Esophagus muscularis mucosa (tissue), 4 donors: ENCODE results near the gene CHRNA4. TPM values are rescaled to one million over a fixed set of nuclear protein-coding genes. Genes with fewer than 3 reads are reported as not detected.

Experiments
- DNase-seq: peaks from one replicate; pipeline ENCODE4 v3.0.0-alpha.2; 2017; ENCODE audit errors: extremely low spot score
- H3K27ac ChIP-seq, 4 donors: fragments of 200-600 bp; sonication (generic); replicated peaks in 1 of 4; 1 replicate in 3 of 4; 2 replicates in 1 of 4; pipeline ENCODE4 v1.5.1; 2016 to 2019; ENCODE audit warnings: mild to moderate bottlenecking in 1 of 4
- H3K27me3 ChIP-seq, 4 donors: fragments of 200-600 bp; sonication (generic); one replicate each; pipeline versions ENCODE4 v1.5.1 to v1.6.0; 2016 to 2019
- H3K36me3 ChIP-seq, 4 donors: fragments of 200-600 bp; sonication (generic); one replicate each; pipeline ENCODE4 v1.5.1; 2016 to 2019
- H3K4me1 ChIP-seq, 4 donors: fragments of 200-600 bp; sonication (generic); one replicate each; pipeline ENCODE4 v1.5.1; 2016 to 2019
- H3K4me3 ChIP-seq, 4 donors: fragments of 200-600 bp; sonication (generic); 1 replicate in 2 of 4; 2 replicates in 2 of 4; pipeline ENCODE4 v1.5.1; 2016 to 2019; ENCODE audit warnings: mild to moderate bottlenecking in 4 of 4, moderate library complexity in 1 of 4
- H3K9me3 ChIP-seq, 4 donors: fragments of 200-600 bp; sonication (generic); 1 replicate in 3 of 4; 2 replicates in 1 of 4; pipeline ENCODE4 v1.5.1; 2016 to 2019
- EP300 ChIP-seq: sonication (generic); formaldehyde crosslinking; IDR thresholded peaks from one replicate; pipeline ENCODE4 v1.6.1; 2017; ENCODE audit warnings: antibody characterized with exemption
- POLR2A ChIP-seq: fragments of 450-650 bp; IDR thresholded peaks from one replicate; pipeline ENCODE4 v1.6.1; 2017; ENCODE audit warnings: antibody characterized with exemption, moderate library complexity, mild to moderate bottlenecking, low read depth
- POLR2AphosphoS5 ChIP-seq, 2 donors: sonication (generic); formaldehyde crosslinking; IDR thresholded peaks; one replicate each; pipeline ENCODE4 v1.6.1; 2017; ENCODE audit warnings: antibody characterized with exemption in 2 of 2
- WGBS: methylation state at CpG from one replicate; pipeline ENCODE4 v1.1.5; 2018; 5-methylcytosine and 5-hydroxymethylcytosine counted together
- intact Hi-C: fragments of 100-400 bp; cut with DNase I; formaldehyde crosslinking; loops from one replicate; pipeline ENCODE4 v1.15.1; 2023
- total RNA-seq, 4 donors: library from RNA; depleted of rRNA; stranded (reverse); fragments of >200 nt; gene quantifications; one replicate each; pipeline versions ENCODE4 v1.1.0 to v1.2.1, GENCODE V29; 2016
- TF ChIP-seq, protein P1 (sequence below), 3 experiments: fragments of 200-600 bp in 2 of 3; fragments of 450-650 bp in 1 of 3; sonication (generic) in 2 of 3; IDR thresholded peaks; one replicate each; pipeline ENCODE4 v1.5.1; 2017 to 2019; ENCODE audit warnings: antibody characterized with exemption in 3 of 3, mild to moderate bottlenecking in 2 of 3, moderate library complexity in 1 of 3

Gene CHRNA4
- total RNA-seq, 4 donors from 2014 or later = not detected

DNA sequence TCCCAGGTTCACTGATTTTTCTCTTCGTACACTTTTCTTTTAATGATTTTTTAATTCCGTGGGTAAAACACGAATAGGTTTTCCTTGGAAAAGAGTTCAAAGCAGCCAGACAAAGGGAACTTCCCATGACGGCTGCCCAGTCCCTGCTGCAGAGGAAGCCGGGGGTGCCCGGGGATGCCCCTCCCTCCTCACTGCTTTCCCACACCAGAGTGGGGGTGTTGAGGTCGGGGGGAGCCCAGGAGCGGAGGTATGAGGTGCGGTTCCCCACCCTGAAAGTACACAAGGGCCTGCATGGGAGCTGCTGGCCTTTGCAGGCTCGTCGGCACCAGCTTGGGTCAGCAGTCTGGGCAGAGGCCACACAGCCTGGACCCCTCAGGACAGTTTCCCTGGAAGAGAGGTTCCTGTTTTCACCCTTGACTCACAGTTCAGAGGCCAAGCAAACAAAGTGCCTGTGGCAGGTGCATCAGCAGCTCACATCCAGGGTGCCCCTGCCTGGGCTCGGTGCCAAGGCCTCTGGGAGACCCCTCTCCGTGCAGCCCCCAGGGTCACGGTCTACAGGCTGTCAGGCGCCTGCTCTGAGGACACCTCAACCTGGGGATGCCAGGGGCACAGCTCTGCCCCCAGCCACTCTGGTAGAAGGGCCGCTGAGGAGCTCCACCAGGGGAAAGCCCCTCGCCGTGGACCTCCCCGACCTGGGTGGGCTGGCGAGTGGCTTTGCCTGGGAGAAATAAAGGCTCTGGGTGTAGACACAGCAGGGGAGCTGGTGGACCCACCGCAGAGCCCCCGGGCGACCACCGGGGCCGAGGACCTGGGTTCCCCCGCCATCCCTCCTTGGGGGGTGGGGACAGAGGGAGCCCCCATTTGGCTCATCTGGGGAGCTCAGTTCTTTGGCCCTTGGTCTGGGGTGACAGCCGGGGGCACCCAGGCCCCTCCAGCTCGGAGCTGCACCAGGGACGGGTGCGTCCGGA is 15.4 kb upstream of the CHRNA4 start:
- DNase-seq = no peak
- TF ChIP-seq, protein P1, sequence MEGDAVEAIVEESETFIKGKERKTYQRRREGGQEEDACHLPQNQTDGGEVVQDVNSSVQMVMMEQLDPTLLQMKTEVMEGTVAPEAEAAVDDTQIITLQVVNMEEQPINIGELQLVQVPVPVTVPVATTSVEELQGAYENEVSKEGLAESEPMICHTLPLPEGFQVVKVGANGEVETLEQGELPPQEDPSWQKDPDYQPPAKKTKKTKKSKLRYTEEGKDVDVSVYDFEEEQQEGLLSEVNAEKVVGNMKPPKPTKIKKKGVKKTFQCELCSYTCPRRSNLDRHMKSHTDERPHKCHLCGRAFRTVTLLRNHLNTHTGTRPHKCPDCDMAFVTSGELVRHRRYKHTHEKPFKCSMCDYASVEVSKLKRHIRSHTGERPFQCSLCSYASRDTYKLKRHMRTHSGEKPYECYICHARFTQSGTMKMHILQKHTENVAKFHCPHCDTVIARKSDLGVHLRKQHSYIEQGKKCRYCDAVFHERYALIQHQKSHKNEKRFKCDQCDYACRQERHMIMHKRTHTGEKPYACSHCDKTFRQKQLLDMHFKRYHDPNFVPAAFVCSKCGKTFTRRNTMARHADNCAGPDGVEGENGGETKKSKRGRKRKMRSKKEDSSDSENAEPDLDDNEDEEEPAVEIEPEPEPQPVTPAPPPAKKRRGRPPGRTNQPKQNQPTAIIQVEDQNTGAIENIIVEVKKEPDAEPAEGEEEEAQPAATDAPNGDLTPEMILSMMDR (IDR thresholded peaks at IDR 0.05) = no peak
- TF ChIP-seq POLR2AphosphoS5 (IDR thresholded peaks at IDR 0.05) = no peak
- TF ChIP-seq POLR2A = no peak
- TF ChIP-seq EP300 = no peak
- intact Hi-C loops = no loop called here
- Histone ChIP-seq H3K9me3 (no peaks in the 10 kb centered on the region), H3K4me3 (no peak overlapping the region), H3K4me1 (peaks cover 0 to 10% (median 0%) of the 10 kb centered on the region in 4 donors), H3K36me3 (no peaks in the 10 kb centered on the region), H3K27me3 (peaks cover 0 to 97% (median 11%) of the 10 kb centered on the region in 4 donors), H3K27ac (no peak overlapping the region)
- 41% methylated on average over 10 of the region's 31 CpGs for WGBS

DNA sequence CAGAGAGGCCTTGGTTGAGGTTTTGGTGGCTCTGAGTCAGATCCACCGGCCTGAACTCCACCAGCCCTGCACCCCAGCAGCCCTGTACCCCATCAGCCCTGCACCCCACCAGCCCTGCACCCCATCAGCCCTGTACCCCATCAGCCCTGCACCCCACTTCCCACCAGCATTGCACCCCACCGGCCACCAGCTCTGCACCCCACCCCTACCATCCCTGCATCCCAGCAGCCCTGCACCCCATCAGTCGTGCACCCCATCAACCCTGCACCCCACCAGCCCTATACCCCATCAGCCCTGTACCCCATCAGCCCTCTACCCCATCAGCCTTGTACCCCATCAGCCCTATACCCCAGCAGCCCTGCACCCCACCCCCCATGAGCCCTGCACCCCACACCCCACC is 14.3 kb upstream of the CHRNA4 start:
- no peak overlapping the region for H3K27ac ChIP-seq
- peaks cover 0 to 97% (median 11%) of the 10 kb centered on the region in 4 donors for H3K27me3 ChIP-seq
- no peaks in the 10 kb centered on the region for H3K36me3 ChIP-seq
- TF ChIP-seq POLR2AphosphoS5 (IDR thresholded peaks at IDR 0.05) = no peak
- TF ChIP-seq, protein P1 (IDR thresholded peaks at IDR 0.05) = no peak
- TF ChIP-seq POLR2A = no peak
- no peak for TF ChIP-seq EP300
- H3K9me3 ChIP-seq = no peaks in the 10 kb centered on the region
- DNase-seq = no peak
- intact Hi-C loops = no loop called here
- no peak overlapping the region for H3K4me3 ChIP-seq
- WGBS = 82% methylated on average over 2 of the region's 3 CpGs
- peaks cover 0 to 5% (median 2%) of the 10 kb centered on the region in 4 donors for H3K4me1 ChIP-seq

DNA sequence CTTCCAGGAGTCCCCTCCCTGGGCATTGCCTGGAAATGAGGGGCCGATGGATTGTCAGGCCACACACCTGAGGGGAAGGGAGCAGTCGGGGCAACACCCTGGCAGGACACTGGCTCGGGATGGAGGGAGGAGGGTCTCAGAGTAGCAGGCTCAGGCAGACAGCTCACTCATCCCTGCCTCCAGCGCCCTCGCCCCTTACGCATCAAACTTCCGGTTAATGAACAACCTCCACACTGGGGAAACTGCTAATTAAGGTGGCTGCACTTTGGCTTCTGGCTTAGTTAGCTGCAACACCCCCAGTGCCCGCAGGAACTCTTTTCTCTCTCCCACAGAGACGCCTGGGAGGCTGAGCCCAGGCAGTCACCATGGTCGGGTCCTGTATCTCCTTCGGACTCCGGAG is 13.4 kb upstream of the CHRNA4 start:
- intact Hi-C loops = no loop called here
- TF ChIP-seq, protein P1 (IDR thresholded peaks at IDR 0.05) = no peak
- TF ChIP-seq POLR2AphosphoS5 (IDR thresholded peaks at IDR 0.05) = no peak

DNA sequence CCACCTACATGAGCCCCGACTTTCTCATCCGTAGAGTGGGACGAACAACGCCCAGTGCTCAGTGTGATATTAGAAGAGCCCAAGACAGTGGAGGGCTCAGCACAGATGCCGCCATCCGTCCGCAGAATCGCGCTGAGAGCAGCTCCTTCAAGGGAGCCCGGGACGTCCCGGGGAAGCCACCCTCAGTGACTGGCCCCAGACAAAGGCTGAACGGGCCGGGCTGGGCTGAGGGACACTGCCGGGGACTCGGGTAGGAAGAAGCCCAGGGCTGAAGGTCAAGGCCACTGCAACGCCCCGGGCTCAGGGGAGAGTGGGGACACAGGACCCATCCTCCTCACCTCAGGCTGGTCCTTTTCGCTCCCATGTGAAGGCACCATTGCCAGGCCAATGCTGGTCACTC is 12.8 kb upstream of the CHRNA4 start:
- H3K9me3 ChIP-seq = no peaks in the 10 kb centered on the region
- intact Hi-C loops = no loop called here
- H3K36me3 ChIP-seq = no peaks in the 10 kb centered on the region
- H3K27ac ChIP-seq = no peak overlapping the region
- H3K4me1 ChIP-seq = peaks cover 0 to 5% (median 2%) of the 10 kb centered on the region in 4 donors
- DNase-seq = no peak
- WGBS = no CpG with 5 or more reads among the region's 19 CpGs
- H3K4me3 ChIP-seq = no peak overlapping the region
- H3K27me3 ChIP-seq = peaks cover 0 to 96% (median 11%) of the 10 kb centered on the region in 4 donors
- no peak for TF ChIP-seq EP300
- TF ChIP-seq, protein P1 (IDR thresholded peaks at IDR 0.05) = no peak
- TF ChIP-seq POLR2A = no peak
- no peak for TF ChIP-seq POLR2AphosphoS5 (IDR thresholded peaks at IDR 0.05)

More for the DNA sequence above, 13.4 kb upstream of the CHRNA4 start:
- no peak overlapping the region for H3K4me3 ChIP-seq
- 80% methylated on average over 9 of the region's 12 CpGs for WGBS
- H3K27me3 ChIP-seq = peaks cover 0 to 97% (median 11%) of the 10 kb centered on the region in 4 donors
- peaks cover 0 to 5% (median 2%) of the 10 kb centered on the region in 4 donors for H3K4me1 ChIP-seq
- no peak for DNase-seq
- H3K9me3 ChIP-seq = no peaks in the 10 kb centered on the region
- no peak overlapping the region for H3K27ac ChIP-seq
- H3K36me3 ChIP-seq = no peaks in the 10 kb centered on the region
